Tibial nerve (tissue), 4 donors: Measurements from ENCODE around the gene PSMD5.

Experiments used
- EP300 ChIP-seq, 2 donors: sonication (generic); formaldehyde crosslinking; IDR thresholded peaks; one replicate each; pipeline ENCODE4 v1.6.1; 2017; ENCODE audit warnings: antibody characterized with exemption in 2 of 2, mild to moderate bottlenecking in 1 of 2
- POLR2A ChIP-seq, 2 donors: fragments of 450-650 bp; IDR thresholded peaks; one replicate each; pipeline ENCODE4 v1.6.1; 2017; ENCODE audit warnings: antibody characterized with exemption in 2 of 2, mild to moderate bottlenecking in 2 of 2, moderate library complexity in 2 of 2
- TF ChIP-seq, protein P1 (sequence below), 5 experiments: fragments of 200-600 bp in 3 of 5; fragments of 450-650 bp in 2 of 5; sonication (generic) in 3 of 5; IDR thresholded peaks; one replicate each; pipeline ENCODE4 v1.5.1; 2016 to 2019; ENCODE audit warnings: antibody characterized with exemption in 5 of 5, mild to moderate bottlenecking in 3 of 5, moderate library complexity in 2 of 5

DNA sequence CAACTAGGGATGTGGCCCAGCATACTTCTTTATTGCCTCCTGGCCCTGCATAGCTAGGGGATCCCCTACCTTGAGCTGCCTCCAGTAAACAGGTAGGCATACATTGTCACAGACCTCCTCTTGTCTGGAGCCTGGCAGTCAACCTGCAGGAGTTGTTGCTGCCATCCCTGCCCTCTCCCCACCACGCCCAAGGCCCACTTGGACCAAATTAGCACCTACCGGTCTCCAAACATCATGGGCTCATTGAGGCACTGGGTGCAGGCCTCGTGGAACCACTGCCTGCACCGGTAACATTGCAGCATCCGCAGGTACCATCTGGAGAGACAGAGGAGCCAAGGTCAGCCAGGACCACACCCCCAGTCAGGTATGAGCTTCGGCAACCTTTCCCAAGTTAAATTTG is 23.9 kb upstream of the PSMD5 start:
- TF ChIP-seq POLR2A (IDR thresholded peaks at IDR 0.05) (no peak), EP300 (IDR thresholded peaks at IDR 0.05) (no peak)
- TF ChIP-seq, protein P1, sequence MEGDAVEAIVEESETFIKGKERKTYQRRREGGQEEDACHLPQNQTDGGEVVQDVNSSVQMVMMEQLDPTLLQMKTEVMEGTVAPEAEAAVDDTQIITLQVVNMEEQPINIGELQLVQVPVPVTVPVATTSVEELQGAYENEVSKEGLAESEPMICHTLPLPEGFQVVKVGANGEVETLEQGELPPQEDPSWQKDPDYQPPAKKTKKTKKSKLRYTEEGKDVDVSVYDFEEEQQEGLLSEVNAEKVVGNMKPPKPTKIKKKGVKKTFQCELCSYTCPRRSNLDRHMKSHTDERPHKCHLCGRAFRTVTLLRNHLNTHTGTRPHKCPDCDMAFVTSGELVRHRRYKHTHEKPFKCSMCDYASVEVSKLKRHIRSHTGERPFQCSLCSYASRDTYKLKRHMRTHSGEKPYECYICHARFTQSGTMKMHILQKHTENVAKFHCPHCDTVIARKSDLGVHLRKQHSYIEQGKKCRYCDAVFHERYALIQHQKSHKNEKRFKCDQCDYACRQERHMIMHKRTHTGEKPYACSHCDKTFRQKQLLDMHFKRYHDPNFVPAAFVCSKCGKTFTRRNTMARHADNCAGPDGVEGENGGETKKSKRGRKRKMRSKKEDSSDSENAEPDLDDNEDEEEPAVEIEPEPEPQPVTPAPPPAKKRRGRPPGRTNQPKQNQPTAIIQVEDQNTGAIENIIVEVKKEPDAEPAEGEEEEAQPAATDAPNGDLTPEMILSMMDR (IDR thresholded peaks at IDR 0.05): no peak
